Upper lobe of left lung (tissue), 6 donors: ENCODE results near the gene BAD. TPM values are rescaled to one million over a fixed set of nuclear protein-coding genes. Genes with fewer than 3 reads are reported as not detected.

Experiments used
- ATAC-seq, 2 donors: fragments of 200-7000 bp; cut with Tn5 transposase; one replicate each; pipeline ENCODE4 v1.9.1; 2022; ENCODE audit warnings: mild to moderate bottlenecking in 2 of 2, moderate library complexity in 2 of 2; ENCODE audit not compliant: low FRiP score in 2 of 2
- DNase-seq, 2 donors: peaks; one replicate each; pipeline ENCODE4 v3.0.0-alpha.2; 2019 to 2020
- H3K27ac ChIP-seq, 4 donors: fragments of 200-600 bp; sonication (generic); one replicate each; pipeline ENCODE4 v1.5.1; 2016 to 2019
- H3K27me3 ChIP-seq, 4 donors: fragments of 200-600 bp; sonication (generic); one replicate each; pipeline ENCODE4 v1.5.1; 2017 to 2019
- H3K36me3 ChIP-seq, 4 donors: fragments of 200-600 bp; sonication (generic); one replicate each; pipeline ENCODE4 v1.5.1; 2016 to 2019
- H3K4me1 ChIP-seq, 4 donors: fragments of 200-600 bp; sonication (generic); one replicate each; pipeline ENCODE4 v1.5.1; 2018 to 2019
- H3K4me3 ChIP-seq, 4 donors: fragments of 200-600 bp; sonication (generic); one replicate each; pipeline ENCODE4 v1.5.1; 2017 to 2019; ENCODE audit warnings: mild to moderate bottlenecking in 2 of 4, moderate library complexity in 1 of 4
- H3K9me3 ChIP-seq, 4 donors: fragments of 200-600 bp; sonication (generic); one replicate each; pipeline ENCODE4 v1.5.1; 2018 to 2019
- CTCF ChIP-seq, 6 experiments: fragments of 450-650 bp in 4 of 6; fragments of 200-600 bp in 2 of 6; sonication (generic) in 2 of 6; IDR thresholded peaks; one replicate each; pipeline ENCODE4 v1.5.1; 2016 to 2019; ENCODE audit warnings: antibody characterized with exemption in 6 of 6
- EP300 ChIP-seq, 4 donors: sonication (generic); formaldehyde crosslinking; IDR thresholded peaks; one replicate each; pipeline ENCODE4 v1.5.1; 2017; ENCODE audit warnings: antibody characterized with exemption in 4 of 4, control low read depth in 2 of 4
- POLR2A ChIP-seq, 4 donors: fragments of 450-650 bp; IDR thresholded peaks; one replicate each; pipeline ENCODE4 v1.5.1; 2016 to 2017; ENCODE audit warnings: antibody characterized with exemption in 4 of 4, mild to moderate bottlenecking in 2 of 4
- POLR2AphosphoS5 ChIP-seq, 2 donors: sonication (generic); formaldehyde crosslinking; IDR thresholded peaks; one replicate each; pipeline ENCODE4 v1.5.1; 2017; ENCODE audit warnings: antibody characterized with exemption in 2 of 2
- WGBS, 2 donors: methylation state at CpG; one replicate each; pipeline ENCODE4 v1.1.5; 2017 to 2018; 5-methylcytosine and 5-hydroxymethylcytosine counted together
- total RNA-seq, 6 donors: library from RNA; depleted of rRNA in 4 of 6; stranded (reverse); fragments of >200 nt in 4 of 6; gene quantifications; one replicate each; pipeline versions ENCODE4 v1.1.0 to v1.2.1, GENCODE V29; 2016 to 2021
- donor health status: DM: no; HTN: no; CAD: no; lungs with moderate emphysema.
- donor health status: DM: no; HTN: yes; CAD: no; lungs with severe emphysema.

Gene BAD
- total RNA-seq, 6 donors from 2014 or later = 59.7 to 150 (median 80.1) TPM

- 30% methylated on average over 6 of the region's 6 CpGs; no CpG with 5 or more reads in 1 of the 2 donors for WGBS, 2 donors
- H3K27ac ChIP-seq = peak overlapping the region; percentile 73 to 91 (median 82)
- DNase-seq = peak in 1 of 2 donors; percentile 45
- H3K4me1 ChIP-seq = peaks cover 40 to 56% (median 46%) of the 10 kb centered on the region in 4 donors
- H3K9me3 ChIP-seq = no peaks in the 10 kb centered on the region
- peaks cover 0 to 13% (median 10%) of the 10 kb centered on the region in 4 donors for H3K36me3 ChIP-seq
- no peaks in the 10 kb centered on the region for H3K27me3 ChIP-seq
- no peak for ATAC-seq
- TF ChIP-seq EP300 (IDR thresholded peaks at IDR 0.05) = no peak
- TF ChIP-seq CTCF (IDR thresholded peaks at IDR 0.05) = no peak
- TF ChIP-seq POLR2AphosphoS5 (IDR thresholded peaks at IDR 0.05) = no peak
- no peak for TF ChIP-seq POLR2A (IDR thresholded peaks at IDR 0.05)
- peak overlapping the region in 3 of 4 donors; percentile 69 to 79 (median 70) for H3K4me3 ChIP-seq
Observed at GRCh38 chr11:64244966-64245365, 39.5 kb downstream of the BAD start.

DNA sequence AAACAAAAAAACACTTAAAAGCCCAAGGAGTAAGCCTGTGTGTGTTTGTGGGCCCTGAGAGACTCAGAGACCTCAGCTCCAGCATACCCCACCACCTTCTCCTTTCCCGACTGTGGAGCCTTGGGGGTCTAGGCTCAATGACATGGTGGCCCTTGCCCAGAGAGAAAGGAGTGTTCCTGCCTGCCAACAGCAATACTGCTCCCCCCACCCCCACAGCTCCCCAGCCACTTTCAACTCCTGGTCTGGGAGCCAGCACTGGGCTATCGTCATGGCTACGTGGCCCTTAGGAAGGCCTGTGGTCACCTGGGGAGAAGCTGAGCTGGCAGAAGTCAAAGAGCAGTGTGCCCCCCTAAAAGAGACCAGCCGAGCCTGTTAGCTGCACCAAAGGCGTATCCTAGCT, 40.4 kb downstream of the BAD start:
- ATAC-seq (no peak), DNase-seq (no peak)
- H3K9me3 ChIP-seq = no peaks in the 10 kb centered on the region
- no peak overlapping the region for H3K27ac ChIP-seq
- peaks cover 45 to 64% (median 52%) of the 10 kb centered on the region in 4 donors for H3K4me1 ChIP-seq
- 76 to 86% methylated on average over 5 of the region's 5 CpGs for WGBS, 2 donors
- no peak for TF ChIP-seq CTCF (IDR thresholded peaks at IDR 0.05)
- TF ChIP-seq EP300 (IDR thresholded peaks at IDR 0.05) = no peak
- no peak for TF ChIP-seq POLR2AphosphoS5 (IDR thresholded peaks at IDR 0.05)
- H3K36me3 ChIP-seq = peaks cover 0 to 13% (median 10%) of the 10 kb centered on the region in 4 donors
- H3K4me3 ChIP-seq = no peak overlapping the region
- H3K27me3 ChIP-seq = no peaks in the 10 kb centered on the region

GRCh38 chr11:64243236-64243854, 41.1 kb downstream of the BAD start:
- Histone ChIP-seq H3K27ac (peak overlapping the region in 1 of 4 donors; percentile 93), H3K27me3 (no peaks in the 10 kb centered on the region), H3K4me3 (peak overlapping the region in 1 of 4 donors; percentile 89), H3K4me1 (peaks cover 48 to 70% (median 56%) of the 10 kb centered on the region in 4 donors), H3K9me3 (no peaks in the 10 kb centered on the region), H3K36me3 (peaks cover 0 to 18% (median 13%) of the 10 kb centered on the region in 4 donors)
- DNase-seq (peak in 1 of 2 donors; percentile 38), ATAC-seq (no peak)
- TF ChIP-seq POLR2AphosphoS5 (IDR thresholded peaks at IDR 0.05) (no peak), CTCF (IDR thresholded peaks at IDR 0.05) (no peak), EP300 (IDR thresholded peaks at IDR 0.05) (no peak), POLR2A (IDR thresholded peaks at IDR 0.05) (no peak)
- WGBS, 2 donors = 81 to 90% methylated on average over 4 to 8 of the region's 8 CpGs

DNA sequence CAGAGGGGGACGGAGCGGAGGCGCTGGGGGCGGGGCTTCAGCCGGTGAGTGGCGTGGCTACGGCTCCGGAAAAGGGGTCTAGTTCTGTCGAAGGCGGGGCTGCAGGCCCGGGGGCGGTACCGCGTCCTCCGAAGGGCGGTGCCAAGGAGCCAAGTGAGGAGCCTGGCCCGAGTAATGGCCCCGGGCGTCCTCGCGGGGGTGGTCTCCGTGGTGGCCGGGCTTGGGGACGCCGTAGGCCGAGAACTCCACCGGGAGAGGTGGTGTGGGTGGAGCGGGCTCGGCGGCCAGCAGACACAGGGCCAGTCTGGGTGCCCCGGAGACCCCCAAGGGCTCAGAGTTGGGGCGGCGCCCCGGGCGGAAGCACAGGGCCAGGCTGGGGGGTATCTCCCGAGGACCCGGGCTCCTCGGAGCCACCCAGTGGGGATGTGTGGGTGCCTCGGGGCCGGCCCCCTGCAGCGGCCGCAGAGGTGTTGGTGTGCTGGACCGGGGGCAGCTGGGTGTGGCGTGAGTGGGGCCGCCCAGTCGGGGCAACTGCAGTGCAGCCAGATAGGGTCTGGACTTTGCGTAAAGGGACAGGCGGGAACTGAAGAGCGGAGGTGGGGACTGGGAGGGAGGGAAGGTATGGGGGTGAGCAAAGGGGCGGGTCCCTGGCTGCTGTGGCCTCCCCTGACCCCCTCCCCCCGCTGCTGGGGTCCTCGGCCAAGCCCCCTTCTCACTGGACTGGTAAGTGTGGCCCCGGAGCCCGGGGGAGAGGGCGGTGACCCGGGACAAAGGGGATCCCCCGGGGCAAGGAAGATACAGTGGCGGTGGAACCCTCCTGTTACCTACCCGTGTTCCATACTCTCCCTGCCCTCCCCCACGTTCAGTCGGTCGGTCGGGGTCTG, 42.7 kb downstream of the BAD start:
- WGBS, 2 donors = 0 to 1% methylated on average over 23 to 43 of the region's 63 CpGs
- peaks cover 55 to 73% (median 59%) of the 10 kb centered on the region in 4 donors for H3K4me1 ChIP-seq
- no peaks in the 10 kb centered on the region for H3K27me3 ChIP-seq
- peak overlapping the region; percentile 93 to 99 (median 98) for H3K27ac ChIP-seq
- TF ChIP-seq POLR2AphosphoS5 (IDR thresholded peaks at IDR 0.05) (peak; percentile 61 to 75), CTCF (IDR thresholded peaks at IDR 0.05) (peak in 3 of 6 experiments; percentile 11 to 38 (median 14)), POLR2A (IDR thresholded peaks at IDR 0.05) (peak in 3 of 4 donors; percentile 34 to 58 (median 45)), EP300 (IDR thresholded peaks at IDR 0.05) (no peak)
- peak overlapping the region; percentile 71 to 97 (median 90) for H3K4me3 ChIP-seq
- H3K9me3 ChIP-seq = no peaks in the 10 kb centered on the region
- peak in 1 of 2 donors; percentile 55 for DNase-seq
- ATAC-seq = peak in 1 of 2 donors; percentile 2
- peaks cover 0 to 31% (median 18%) of the 10 kb centered on the region in 4 donors for H3K36me3 ChIP-seq
